HCT116 (cell line): ENCODE measurements around the gene APPL2. TPM values are rescaled to one million over a fixed set of nuclear protein-coding genes. Genes with fewer than 3 reads are reported as not detected.

Experiments
- ATAC-seq: fragments of 200-7000 bp; cut with Tn5 transposase; 2 replicates; pipeline ENCODE4 v1.9.1; 2020; ENCODE audit warnings: mild to moderate bottlenecking, moderate library complexity
- BruUV-seq: library from RNA; stranded (reverse); fragments of 400-500 nt; replicated peaks from 2 replicates; lab custom pipeline; 2021; lab: Mats Ljungman, UMichigan
- CTCF ChIA-PET: fragments of 300-600 bp; sonication (Branson Sonifier 250); formaldehyde crosslinking; loops from one replicate; lab custom pipeline; 2021; ENCODE audit warnings: antibody characterized with exemption; lab: Charles Lee
- POLR2A ChIA-PET: fragments of 300-600, 350-600 bp; sonication (Branson Sonifier 250); formaldehyde crosslinking; loops from one replicate; lab custom pipeline; 2021; ENCODE audit warnings: antibody characterized with exemption; lab: Charles Lee
- RAD21 ChIA-PET, 2 experiments: fragments of 300-600 bp; sonication (Branson Sonifier 250); formaldehyde crosslinking; loops; one replicate each; lab custom pipeline; 2023; ENCODE audit warnings: low total read pairs in 2 of 2; ENCODE audit not compliant: uncharacterized antibody in 2 of 2, unreplicated experiment in 2 of 2, low non-redundant PET in 1 of 2; lab: Charles Lee
- DNase-seq: peaks from one replicate; pipeline ENCODE4 v3.0.0-alpha.2; 2010; ENCODE audit warnings: low read depth, low spot score
- H2AFZ ChIP-seq: fragments of 200-600 bp; shearing (Covaris generic), sonication (generic); 2 replicates; pipeline ENCODE4 v1.6.1; 2017; ENCODE audit warnings: low read depth, mixed run types, mixed read lengths, antibody characterized with exemption, low read length; ENCODE audit not compliant: poor library complexity, severe bottlenecking
- H3K27ac ChIP-seq: 2 replicates; pipeline ENCODE4 v1.5.1; 2012; ENCODE audit warnings: low read depth, low read length
- H3K27me3 ChIP-seq: fragments of 200-600 bp; sonication (generic); 2 replicates; pipeline ENCODE4 v1.6.1; 2016; ENCODE audit warnings: mixed run types, low read length, mixed read lengths; ENCODE audit not compliant: insufficient read depth
- H3K36me3 ChIP-seq, 2 experiments: fragments of 200-500 bp in 1 of 2; fragments of 200-600 bp in 1 of 2; sonication (Bioruptor generic) in 1 of 2; sonication (generic) in 1 of 2; 2 replicates each; pipeline versions ENCODE4 v1.5.1 to v1.6.1; 2014 to 2016; ENCODE audit warnings: low read length in 2 of 2, inconsistent platforms in 1 of 2, mixed read lengths in 1 of 2, mixed run types in 1 of 2; ENCODE audit not compliant: insufficient read depth in 2 of 2, control insufficient read depth in 1 of 2
- H3K4me1 ChIP-seq, 2 experiments: fragments of 200-600 bp in 1 of 2; sonication (generic) in 1 of 2; 2 replicates each; pipeline versions ENCODE4 v1.5.1 to v1.6.1; 2012 to 2017; ENCODE audit warnings: low read length in 2 of 2, inconsistent platforms in 1 of 2, mild to moderate bottlenecking in 1 of 2, mixed read lengths in 1 of 2, mixed run types in 1 of 2, moderate library complexity in 1 of 2; ENCODE audit not compliant: insufficient read depth in 2 of 2, control insufficient read depth in 1 of 2
- H3K4me2 ChIP-seq: fragments of 200-600 bp; sonication (generic); 2 replicates; pipeline ENCODE4 v1.6.1; 2017; ENCODE audit warnings: mixed run types, low read length, mixed read lengths
- H3K4me3 ChIP-seq, 2 experiments: fragments of 200-600 bp in 1 of 2; sonication (generic) in 1 of 2; replicated peaks in 1 of 2; 2 replicates each; pipeline ENCODE4 v1.5.1; 2011 to 2016; ENCODE audit warnings: low read length in 2 of 2, control low read depth in 1 of 2, low read depth in 1 of 2, mild to moderate bottlenecking in 1 of 2, mixed read lengths in 1 of 2, mixed run types in 1 of 2
- H3K79me2 ChIP-seq: fragments of 200-600 bp; sonication (generic); 2 replicates; pipeline ENCODE4 v1.6.1; 2017; ENCODE audit warnings: mild to moderate bottlenecking, mixed run types, low read length, moderate library complexity, mixed read lengths; ENCODE audit not compliant: insufficient read depth
- H3K9ac ChIP-seq: fragments of 200-600 bp; sonication (generic); 2 replicates; pipeline ENCODE4 v1.6.1; 2016; ENCODE audit warnings: low read length, mixed read lengths
- H3K9me2 ChIP-seq: fragments of 200-600 bp; sonication (generic), shearing (Covaris generic); 2 replicates; pipeline ENCODE4 v1.6.1; 2017; ENCODE audit warnings: mixed run types, mild to moderate bottlenecking, moderate library complexity; ENCODE audit not compliant: insufficient read depth
- H3K9me3 ChIP-seq, 2 experiments: fragments of 200-500 bp in 1 of 2; fragments of 200-600 bp in 1 of 2; sonication (Bioruptor generic) in 1 of 2; sonication (generic) in 1 of 2; 2 replicates each; pipeline ENCODE4 v1.6.1; 2014 to 2017; ENCODE audit warnings: low read length in 2 of 2, mixed read lengths in 2 of 2, inconsistent platforms in 1 of 2, low read depth in 1 of 2, mild to moderate bottlenecking in 1 of 2, mixed run types in 1 of 2, moderate library complexity in 1 of 2; ENCODE audit not compliant: control insufficient read depth in 1 of 2, insufficient read depth in 1 of 2
- H4K20me1 ChIP-seq: fragments of 200-600 bp; sonication (generic), shearing (Covaris generic); 2 replicates; pipeline ENCODE4 v1.6.1; 2017; ENCODE audit warnings: mixed run types, mild to moderate bottlenecking, moderate library complexity; ENCODE audit not compliant: insufficient read depth
- CEBPB ChIP-seq: IDR thresholded peaks from 2 replicates; pipeline ENCODE4 v1.6.1; 2012; ENCODE audit warnings: low read depth
- POLR2A ChIP-seq: IDR thresholded peaks from 2 replicates; pipeline ENCODE4 v1.7.0; 2011; ENCODE audit warnings: borderline replicate concordance; ENCODE audit not compliant: insufficient read depth, insufficient read length; ENCODE audit errors: extremely low read depth
- POLR2AphosphoS5 ChIP-seq: IDR thresholded peaks from 2 replicates; pipeline ENCODE4 v1.6.1; 2011; ENCODE audit warnings: mild to moderate bottlenecking, low read depth, low read length, moderate library complexity
- RAD21 ChIP-seq: IDR thresholded peaks from 2 replicates; pipeline ENCODE4 v1.6.1; 2012; ENCODE audit warnings: low read depth, mild to moderate bottlenecking
- SIN3A ChIP-seq: IDR thresholded peaks from 2 replicates; pipeline ENCODE4 v1.6.1; 2012; ENCODE audit warnings: low read depth
- intact Hi-C: fragments of 100-400 bp; cut with micrococcal nuclease; formaldehyde crosslinking; loops from 2 replicates; pipeline ENCODE4 v1.10.0; 2022
- total RNA-seq: library from RNA; stranded (reverse); gene quantifications from one replicate; pipeline ENCODE4 v1.2.1, GENCODE V29; 2021; ENCODE audit not compliant: unreplicated experiment
- TF ChIP-seq, protein P1 (sequence below): IDR thresholded peaks from 2 replicates; pipeline ENCODE4 v1.6.1; 2012; ENCODE audit warnings: low read depth
- TF ChIP-seq, protein P2 (sequence below), 3 experiments: fragments of 200-600 bp in 1 of 3; sonication (generic) in 1 of 3; IDR thresholded peaks in 2 of 3; conservative IDR thresholded peaks in 1 of 3; 2 replicates each; pipeline ENCODE4 v1.5.1; 2012 to 2017; ENCODE audit warnings: low read depth in 2 of 3, low read length in 2 of 3, antibody characterized with exemption in 1 of 3, borderline replicate concordance in 1 of 3, control low read depth in 1 of 3, mild to moderate bottlenecking in 1 of 3, mixed read lengths in 1 of 3, mixed run types in 1 of 3, moderate library complexity in 1 of 3; ENCODE audit not compliant: insufficient read depth in 1 of 3
- TF ChIP-seq, protein P3 (sequence below): IDR thresholded peaks from 2 replicates; pipeline ENCODE4 v1.6.1; 2012
- TF ChIP-seq, protein P4 (sequence below): IDR thresholded peaks from 2 replicates; pipeline ENCODE4 v1.6.1; 2011; ENCODE audit warnings: mild to moderate bottlenecking, low read length, moderate library complexity; ENCODE audit not compliant: insufficient replicate concordance; ENCODE audit errors: extremely low read depth

Gene APPL2
- total RNA-seq, 1 experiment from 2014 or later: 22.6 TPM

DNA sequence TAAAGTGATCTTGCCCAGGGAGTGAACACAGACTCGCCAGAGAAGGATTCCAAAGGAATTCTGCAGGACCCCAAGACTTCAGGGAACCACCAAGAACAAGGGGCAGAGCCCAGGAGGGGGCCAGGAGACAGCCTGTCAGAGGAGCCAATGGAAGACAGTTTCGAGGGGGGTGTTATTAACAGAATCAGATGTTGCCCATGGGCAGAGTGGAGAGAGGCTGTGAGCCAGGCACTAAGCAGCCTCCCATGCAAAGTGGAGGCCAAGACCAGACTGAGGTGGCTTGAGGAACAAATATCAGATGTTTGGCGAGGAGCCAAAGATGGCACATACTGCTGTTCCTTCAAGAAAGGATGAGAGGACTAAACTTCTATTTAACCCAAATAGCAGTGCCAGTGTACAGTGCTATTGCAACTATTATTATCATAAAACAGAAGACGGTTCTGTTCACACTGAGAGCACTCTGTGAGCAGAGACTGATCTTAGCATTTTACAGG is 12.6 kb downstream of the APPL2 start:
- H3K27me3 ChIP-seq: no peaks in the 10 kb centered on the region
- H3K79me2 ChIP-seq: no peaks in the 10 kb centered on the region
- intact Hi-C loops: no loop called here
- H3K4me2 ChIP-seq: no peak overlapping the region
- CTCF ChIA-PET: no interaction called here
- no peak overlapping the region for H3K4me3 ChIP-seq
- no peaks in the 10 kb centered on the region for H3K9me3 ChIP-seq
- RAD21 ChIA-PET: no interaction called here
- H3K36me3 ChIP-seq: peaks cover 0 to under 1% of the 10 kb centered on the region in 2 experiments; a peak in 1 of 4 replicates
- H2AFZ ChIP-seq: no peak overlapping the region
- TF ChIP-seq CEBPB (no peak), POLR2AphosphoS5 (no peak), RAD21 (no peak), POLR2A (no peak)
- TF ChIP-seq, protein P1, sequence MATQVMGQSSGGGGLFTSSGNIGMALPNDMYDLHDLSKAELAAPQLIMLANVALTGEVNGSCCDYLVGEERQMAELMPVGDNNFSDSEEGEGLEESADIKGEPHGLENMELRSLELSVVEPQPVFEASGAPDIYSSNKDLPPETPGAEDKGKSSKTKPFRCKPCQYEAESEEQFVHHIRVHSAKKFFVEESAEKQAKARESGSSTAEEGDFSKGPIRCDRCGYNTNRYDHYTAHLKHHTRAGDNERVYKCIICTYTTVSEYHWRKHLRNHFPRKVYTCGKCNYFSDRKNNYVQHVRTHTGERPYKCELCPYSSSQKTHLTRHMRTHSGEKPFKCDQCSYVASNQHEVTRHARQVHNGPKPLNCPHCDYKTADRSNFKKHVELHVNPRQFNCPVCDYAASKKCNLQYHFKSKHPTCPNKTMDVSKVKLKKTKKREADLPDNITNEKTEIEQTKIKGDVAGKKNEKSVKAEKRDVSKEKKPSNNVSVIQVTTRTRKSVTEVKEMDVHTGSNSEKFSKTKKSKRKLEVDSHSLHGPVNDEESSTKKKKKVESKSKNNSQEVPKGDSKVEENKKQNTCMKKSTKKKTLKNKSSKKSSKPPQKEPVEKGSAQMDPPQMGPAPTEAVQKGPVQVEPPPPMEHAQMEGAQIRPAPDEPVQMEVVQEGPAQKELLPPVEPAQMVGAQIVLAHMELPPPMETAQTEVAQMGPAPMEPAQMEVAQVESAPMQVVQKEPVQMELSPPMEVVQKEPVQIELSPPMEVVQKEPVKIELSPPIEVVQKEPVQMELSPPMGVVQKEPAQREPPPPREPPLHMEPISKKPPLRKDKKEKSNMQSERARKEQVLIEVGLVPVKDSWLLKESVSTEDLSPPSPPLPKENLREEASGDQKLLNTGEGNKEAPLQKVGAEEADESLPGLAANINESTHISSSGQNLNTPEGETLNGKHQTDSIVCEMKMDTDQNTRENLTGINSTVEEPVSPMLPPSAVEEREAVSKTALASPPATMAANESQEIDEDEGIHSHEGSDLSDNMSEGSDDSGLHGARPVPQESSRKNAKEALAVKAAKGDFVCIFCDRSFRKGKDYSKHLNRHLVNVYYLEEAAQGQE: no peak
- TF ChIP-seq, all 23 proteins: peak for 0
- Histone ChIP-seq H3K27ac (no peak overlapping the region), H4K20me1 (no peaks in the 10 kb centered on the region), H3K9ac (no peak overlapping the region), H3K9me2 (no peaks in the 10 kb centered on the region), H3K4me1 (no peaks in the 10 kb centered on the region)
- no peak for DNase-seq
- POLR2A ChIA-PET: no interaction called here
- BruUV-seq: no TSS peak
- ATAC-seq: no peak

DNA sequence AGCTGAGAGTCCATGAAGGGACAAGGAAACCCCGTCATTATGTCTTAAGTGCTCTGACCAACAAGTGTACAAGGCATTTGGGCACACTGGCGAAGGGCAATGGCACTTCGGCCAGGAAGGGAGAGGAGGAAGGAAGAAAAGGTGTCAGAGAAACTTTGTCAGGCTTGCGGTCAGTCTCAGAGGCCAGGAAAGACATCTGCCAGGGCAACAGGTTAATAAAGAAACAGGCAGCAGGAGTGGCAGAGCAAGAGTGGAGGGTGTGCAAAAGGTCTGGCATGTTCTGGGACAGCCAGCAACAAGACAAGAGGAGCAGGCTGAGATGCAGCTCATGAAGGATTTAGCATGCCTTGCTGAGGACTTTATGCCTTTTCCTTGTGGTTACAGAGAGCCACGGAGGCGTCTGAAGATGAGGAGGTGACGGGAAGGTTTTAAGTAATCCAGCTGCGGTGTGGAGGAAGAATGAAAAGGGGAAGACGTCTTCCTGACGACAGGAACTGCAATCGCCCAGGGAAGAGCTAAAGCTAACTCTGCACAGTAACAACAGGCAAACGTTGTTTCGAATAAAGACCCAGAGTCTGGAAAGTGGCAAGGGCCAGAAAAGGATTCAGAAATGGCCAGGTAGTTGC is 13.1 kb downstream of the APPL2 start:
- CTCF ChIA-PET: no interaction called here
- TF ChIP-seq, protein P2, sequence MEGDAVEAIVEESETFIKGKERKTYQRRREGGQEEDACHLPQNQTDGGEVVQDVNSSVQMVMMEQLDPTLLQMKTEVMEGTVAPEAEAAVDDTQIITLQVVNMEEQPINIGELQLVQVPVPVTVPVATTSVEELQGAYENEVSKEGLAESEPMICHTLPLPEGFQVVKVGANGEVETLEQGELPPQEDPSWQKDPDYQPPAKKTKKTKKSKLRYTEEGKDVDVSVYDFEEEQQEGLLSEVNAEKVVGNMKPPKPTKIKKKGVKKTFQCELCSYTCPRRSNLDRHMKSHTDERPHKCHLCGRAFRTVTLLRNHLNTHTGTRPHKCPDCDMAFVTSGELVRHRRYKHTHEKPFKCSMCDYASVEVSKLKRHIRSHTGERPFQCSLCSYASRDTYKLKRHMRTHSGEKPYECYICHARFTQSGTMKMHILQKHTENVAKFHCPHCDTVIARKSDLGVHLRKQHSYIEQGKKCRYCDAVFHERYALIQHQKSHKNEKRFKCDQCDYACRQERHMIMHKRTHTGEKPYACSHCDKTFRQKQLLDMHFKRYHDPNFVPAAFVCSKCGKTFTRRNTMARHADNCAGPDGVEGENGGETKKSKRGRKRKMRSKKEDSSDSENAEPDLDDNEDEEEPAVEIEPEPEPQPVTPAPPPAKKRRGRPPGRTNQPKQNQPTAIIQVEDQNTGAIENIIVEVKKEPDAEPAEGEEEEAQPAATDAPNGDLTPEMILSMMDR (IDR thresholded peaks at IDR 0.05 in 2 of 3, conservative IDR thresholded peaks at IDR 0.05 in 1 of 3; ENCODE audit: borderline replicate concordance in 1 of 3, insufficient read depth in 1 of 3, low read depth in 2 of 3, low read length in 2 of 3): no peak
- TF ChIP-seq, protein P3, sequence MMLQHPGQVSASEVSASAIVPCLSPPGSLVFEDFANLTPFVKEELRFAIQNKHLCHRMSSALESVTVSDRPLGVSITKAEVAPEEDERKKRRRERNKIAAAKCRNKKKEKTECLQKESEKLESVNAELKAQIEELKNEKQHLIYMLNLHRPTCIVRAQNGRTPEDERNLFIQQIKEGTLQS: no peak
- TF ChIP-seq SIN3A (no peak), CEBPB (no peak)
- TF ChIP-seq, protein P4, sequence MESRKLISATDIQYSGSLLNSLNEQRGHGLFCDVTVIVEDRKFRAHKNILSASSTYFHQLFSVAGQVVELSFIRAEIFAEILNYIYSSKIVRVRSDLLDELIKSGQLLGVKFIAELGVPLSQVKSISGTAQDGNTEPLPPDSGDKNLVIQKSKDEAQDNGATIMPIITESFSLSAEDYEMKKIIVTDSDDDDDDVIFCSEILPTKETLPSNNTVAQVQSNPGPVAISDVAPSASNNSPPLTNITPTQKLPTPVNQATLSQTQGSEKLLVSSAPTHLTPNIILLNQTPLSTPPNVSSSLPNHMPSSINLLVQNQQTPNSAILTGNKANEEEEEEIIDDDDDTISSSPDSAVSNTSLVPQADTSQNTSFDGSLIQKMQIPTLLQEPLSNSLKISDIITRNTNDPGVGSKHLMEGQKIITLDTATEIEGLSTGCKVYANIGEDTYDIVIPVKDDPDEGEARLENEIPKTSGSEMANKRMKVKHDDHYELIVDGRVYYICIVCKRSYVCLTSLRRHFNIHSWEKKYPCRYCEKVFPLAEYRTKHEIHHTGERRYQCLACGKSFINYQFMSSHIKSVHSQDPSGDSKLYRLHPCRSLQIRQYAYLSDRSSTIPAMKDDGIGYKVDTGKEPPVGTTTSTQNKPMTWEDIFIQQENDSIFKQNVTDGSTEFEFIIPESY: no peak

More for the DNA sequence above, 13.1 kb downstream of the APPL2 start:
- Histone ChIP-seq H3K9me2 (no peaks in the 10 kb centered on the region), H3K9ac (no peak overlapping the region), H3K36me3 (no peaks in the 10 kb centered on the region), H3K4me1 (no peaks in the 10 kb centered on the region), H3K79me2 (no peaks in the 10 kb centered on the region), H3K27me3 (no peaks in the 10 kb centered on the region), H2AFZ (no peak overlapping the region), H3K9me3 (no peaks in the 10 kb centered on the region), H3K4me3 (no peak overlapping the region), H3K27ac (no peak overlapping the region), H3K4me2 (no peak overlapping the region), H4K20me1 (no peaks in the 10 kb centered on the region)
- ATAC-seq: no peak
- intact Hi-C loops: no loop called here
- ChIA-PET POLR2A (no interaction called here), RAD21 (no interaction called here)
- DNase-seq: no peak
- no TSS peak for BruUV-seq
